Measurements from ENCODE around the gene PRODH2. TPM values are rescaled to one million over a fixed set of nuclear protein-coding genes. Genes with fewer than 3 reads are reported as not detected.

Gene PRODH2
- total and polyA plus RNA-seq, 10 of the 15 experiments (the other 5 are each of a cell fraction or from before 2014, with no cell fraction given): 0.07 TPM; not detected in 9

DNA sequence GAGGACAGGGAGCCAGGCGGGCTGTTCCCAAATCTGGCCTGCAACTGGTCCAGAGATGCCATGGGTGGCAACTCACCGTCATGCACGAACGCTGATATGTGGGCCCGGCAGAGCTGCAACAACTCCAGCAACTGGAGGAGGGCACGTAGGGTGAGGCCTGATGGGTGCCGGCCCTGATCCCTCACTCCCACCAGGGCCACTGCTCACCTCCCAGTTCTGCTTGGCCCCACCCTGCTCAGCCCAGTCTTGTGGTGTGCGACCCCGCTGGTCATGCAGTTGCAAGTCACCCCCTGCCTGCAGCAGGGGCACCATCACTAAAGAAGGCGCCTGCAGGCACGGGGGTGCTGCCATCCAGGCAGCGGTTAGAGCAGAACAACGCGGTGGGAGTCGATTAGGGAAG, 20.3 kb downstream of the PRODH2 start:
- no TSS peak for BruUV-seq (replicated peaks)
- ChIA-PET POLR2A (no interaction called here), CTCF (no interaction called here), RAD21 (ENCODE audit: unreplicated experiment) (no interaction called here), SMC1A (ENCODE audit: uncharacterized antibody, unreplicated experiment) (no interaction called here)
- Histone ChIP-seq H3K4me1 (ENCODE audit: control insufficient read depth, insufficient read depth, low read length) (no peaks in the 10 kb centered on the region), H3K27ac (ENCODE audit: control insufficient read depth, insufficient read depth) (no peak overlapping the region), H3K79me2 (ENCODE audit: control insufficient read depth, insufficient read depth, low read length) (no peaks in the 10 kb centered on the region), H3K27me3 (replicated peaks in 1 of 2; ENCODE audit: control insufficient read depth in 2 of 2, insufficient read depth in 2 of 2, low read length in 1 of 2) (peaks cover 0 to 2% of the 10 kb centered on the region in 2 experiments; a peak in 1 of 4 replicates), H2AFZ (ENCODE audit: control insufficient read depth, low read depth, low read length) (no peak overlapping the region), H3K36me3 (ENCODE audit: control insufficient read depth in 2 of 2, insufficient read depth in 2 of 2, low read length in 1 of 2) (no peaks in the 10 kb centered on the region), H3K9me3 (replicated peaks; ENCODE audit: control insufficient read depth, insufficient read depth, low read length) (no peaks in the 10 kb centered on the region), H3K4me2 (ENCODE audit: control insufficient read depth, insufficient read depth) (no peak overlapping the region), H3K9ac (ENCODE audit: control insufficient read depth, insufficient read depth, low read length) (no peak overlapping the region), H3K4me3 (no peak overlapping the region), H4K20me1 (ENCODE audit: control insufficient read depth, insufficient read depth) (no peaks in the 10 kb centered on the region)
- DNase-seq (ENCODE audit: low read depth, low spot score) (no peak), ATAC-seq (no peak), FAIRE-seq (no peak)
- TF ChIP-seq ZSCAN29 (IDR thresholded peaks at IDR 0.05) (no peak), ZNF384 (IDR thresholded peaks at IDR 0.05; ENCODE audit: borderline replicate concordance, low read depth, low read length) (no peak), NR2C1 (IDR thresholded peaks at IDR 0.05) (no peak)
- intact Hi-C loops (cut with micrococcal nuclease; ENCODE audit: unreplicated experiment) (no loop called here), in situ Hi-C loops (cut with MboI) (no loop called here)
- 56% methylated on average over 14 of the region's 15 CpGs for WGBS (ENCODE audit: insufficient coverage, insufficient replicate concordance, low lambda C conversion rate, missing lambda C conversion rate)

GRCh38 chr19:35791814-35792279, 20.8 kb downstream of the PRODH2 start:
- 31% methylated on average over 7 of the region's 9 CpGs for WGBS (ENCODE audit: insufficient coverage, insufficient replicate concordance, low lambda C conversion rate, missing lambda C conversion rate)
- DNase-seq (ENCODE audit: low read depth, low spot score): no peak
- SMC1A ChIA-PET (ENCODE audit: uncharacterized antibody, unreplicated experiment): no interaction called here
- CTCF ChIA-PET: no interaction called here
- no peak for FAIRE-seq
- BruUV-seq (replicated peaks): no TSS peak
- in situ Hi-C loops (cut with MboI) (no loop called here), intact Hi-C loops (cut with micrococcal nuclease; ENCODE audit: unreplicated experiment) (no loop called here)
- H3K4me1 ChIP-seq (ENCODE audit: control insufficient read depth, insufficient read depth, low read length): no peaks in the 10 kb centered on the region
- peak; percentile 51 for ATAC-seq
- H3K27me3 ChIP-seq (replicated peaks in 1 of 2; ENCODE audit: control insufficient read depth in 2 of 2, insufficient read depth in 2 of 2, low read length in 1 of 2): peaks cover 0 to 2% of the 10 kb centered on the region in 2 experiments; a peak in 1 of 4 replicates
- no peak overlapping the region for H3K9ac ChIP-seq (ENCODE audit: control insufficient read depth, insufficient read depth, low read length)
- H2AFZ ChIP-seq (ENCODE audit: control insufficient read depth, low read depth, low read length): no peak overlapping the region
- H3K36me3 ChIP-seq (ENCODE audit: control insufficient read depth in 2 of 2, insufficient read depth in 2 of 2, low read length in 1 of 2): no peaks in the 10 kb centered on the region
- no peak overlapping the region for H3K27ac ChIP-seq (ENCODE audit: control insufficient read depth, insufficient read depth)
- H3K9me3 ChIP-seq (replicated peaks; ENCODE audit: control insufficient read depth, insufficient read depth, low read length): no peaks in the 10 kb centered on the region
- no peak overlapping the region for H3K4me2 ChIP-seq (ENCODE audit: control insufficient read depth, insufficient read depth)
- H3K79me2 ChIP-seq (ENCODE audit: control insufficient read depth, insufficient read depth, low read length): no peaks in the 10 kb centered on the region
- POLR2A ChIA-PET: no interaction called here
- no peaks in the 10 kb centered on the region for H4K20me1 ChIP-seq (ENCODE audit: control insufficient read depth, insufficient read depth)
- no peak overlapping the region for H3K4me3 ChIP-seq
- RAD21 ChIA-PET (ENCODE audit: unreplicated experiment): interaction anchor here (0.9 kb wide), 1 partner anchor 97 kb away, joined by 3 read pairs; no protein-coding TSS in a partner anchor
- TF ChIP-seq ZNF207 (IDR thresholded peaks at IDR 0.05; ENCODE audit: borderline replicate concordance) (no peak), ASH2L (IDR thresholded peaks at IDR 0.05; ENCODE audit: borderline replicate concordance, low read depth) (no peak), RFX5 (IDR thresholded peaks at IDR 0.05; ENCODE audit: low read depth, low read length) (no peak), ETV6 (conservative IDR thresholded peaks at IDR 0.05 in 1 of 2, IDR thresholded peaks at IDR 0.05 in 1 of 2; ENCODE audit: borderline replicate concordance in 1 of 2, low read depth in 1 of 2) (no peak), JUNB (IDR thresholded peaks at IDR 0.05) (no peak), SMAD1 (IDR thresholded peaks at IDR 0.05; ENCODE audit: low read depth, partially characterized antibody) (no peak), BRCA1 (IDR thresholded peaks at IDR 0.05; ENCODE audit: low read depth, low read length) (no peak), MTA2 (IDR thresholded peaks at IDR 0.05; ENCODE audit: low read depth) (no peak), E4F1 (IDR thresholded peaks at IDR 0.05; ENCODE audit: borderline replicate concordance, partially characterized antibody) (no peak), SP1 (IDR thresholded peaks at IDR 0.05; ENCODE audit: low read depth, low read length) (no peak), HDGF (IDR thresholded peaks at IDR 0.05) (no peak), ZBTB33 (IDR thresholded peaks at IDR 0.05) (no peak), GABPA (IDR thresholded peaks at IDR 0.05; ENCODE audit: low read depth) (no peak)
